ENCODE results near the gene ALG8. TPM values are rescaled to one million over a fixed set of nuclear protein-coding genes. Genes with fewer than 3 reads are reported as not detected.
"Not testable (repeated sequence)": the region's sequence is repeated elsewhere in the genome, so short reads cannot be mapped to it uniquely, and the experiment has no call there.

ALG8 gene
- total RNA-seq, 1 donor, result 38.4 TPM

- H3K4me1 ChIP-seq (ENCODE audit: insufficient read depth, low read length), result peaks cover 6% of the 10 kb centered on the region
- H3K9me3 ChIP-seq (ENCODE audit: low read depth, low read length), result no peaks in the 10 kb centered on the region
- no peaks in the 10 kb centered on the region for H4K20me1 ChIP-seq (ENCODE audit: insufficient read depth, low read length)
- H2AFZ ChIP-seq (ENCODE audit: low read length), result peak overlapping the region; percentile 56
- DNase-seq (ENCODE audit: insufficient read length, low spot score, missing footprints), result no peak
- H3K27ac ChIP-seq (ENCODE audit: low read depth, low read length), result no peak overlapping the region
- no peaks in the 10 kb centered on the region for H3K79me2 ChIP-seq (ENCODE audit: insufficient read depth, low read length)
- no peak for TF ChIP-seq CTCF (IDR thresholded peaks at IDR 0.05; ENCODE audit: extremely low read depth, low read depth, low read length)
- no peaks in the 10 kb centered on the region for H3K36me3 ChIP-seq (ENCODE audit: insufficient read depth, low read length)
- no peak overlapping the region for H3K4me2 ChIP-seq (ENCODE audit: insufficient read depth, low read length)
- no peaks in the 10 kb centered on the region for H3K27me3 ChIP-seq (ENCODE audit: insufficient read depth, low read length)
- H3K4me3 ChIP-seq (ENCODE audit: insufficient read depth, low read length), result no peak overlapping the region
These were observed 78.1 kb downstream of the ALG8 start for GRCh38 chr11:78061088-78061920.

- no peak overlapping the region for H3K4me3 ChIP-seq (ENCODE audit: insufficient read depth, low read length)
- H3K4me2 ChIP-seq (ENCODE audit: insufficient read depth, low read length), result no peak overlapping the region
- no peak overlapping the region for H3K27ac ChIP-seq (ENCODE audit: low read depth, low read length)
- H3K36me3 ChIP-seq (ENCODE audit: insufficient read depth, low read length), result no peaks in the 10 kb centered on the region
- H3K9me3 ChIP-seq (ENCODE audit: low read depth, low read length), result no peaks in the 10 kb centered on the region
- no peaks in the 10 kb centered on the region for H4K20me1 ChIP-seq (ENCODE audit: insufficient read depth, low read length)
- no peaks in the 10 kb centered on the region for H3K27me3 ChIP-seq (ENCODE audit: insufficient read depth, low read length)
- no peak for TF ChIP-seq CTCF (IDR thresholded peaks at IDR 0.05; ENCODE audit: extremely low read depth, low read depth, low read length)
- peaks cover 6% of the 10 kb centered on the region for H3K4me1 ChIP-seq (ENCODE audit: insufficient read depth, low read length)
- no peaks in the 10 kb centered on the region for H3K79me2 ChIP-seq (ENCODE audit: insufficient read depth, low read length)
- DNase-seq (ENCODE audit: insufficient read length, low spot score, missing footprints), result no peak
- no peak overlapping the region for H2AFZ ChIP-seq (ENCODE audit: low read length)
These were observed 78.9 kb downstream of the ALG8 start for GRCh38 chr11:78060533-78060932.

GRCh38 chr11:78059749-78060328 is 79.6 kb downstream of the ALG8 start:
- not testable (repeated sequence) for H4K20me1 ChIP-seq (ENCODE audit: insufficient read depth, low read length); H3K4me3 ChIP-seq (ENCODE audit: insufficient read depth, low read length); H3K27me3 ChIP-seq (ENCODE audit: insufficient read depth, low read length); H3K4me2 ChIP-seq (ENCODE audit: insufficient read depth, low read length); H3K4me1 ChIP-seq (ENCODE audit: insufficient read depth, low read length); H3K9me3 ChIP-seq (ENCODE audit: low read depth, low read length); H3K79me2 ChIP-seq (ENCODE audit: insufficient read depth, low read length); H2AFZ ChIP-seq (ENCODE audit: low read length); H3K36me3 ChIP-seq (ENCODE audit: insufficient read depth, low read length); DNase-seq (ENCODE audit: insufficient read length, low spot score, missing footprints); H3K27ac ChIP-seq (ENCODE audit: low read depth, low read length)

GRCh38 chr11:78057462-78058055 is 81.9 kb downstream of the ALG8 start:
- Histone ChIP-seq H3K4me2 (ENCODE audit: insufficient read depth, low read length) (no peak overlapping the region), H3K27ac (ENCODE audit: low read depth, low read length) (no peak overlapping the region), H2AFZ (ENCODE audit: low read length) (no peak overlapping the region), H4K20me1 (ENCODE audit: insufficient read depth, low read length) (no peaks in the 10 kb centered on the region), H3K4me3 (ENCODE audit: insufficient read depth, low read length) (no peak overlapping the region), H3K27me3 (ENCODE audit: insufficient read depth, low read length) (no peaks in the 10 kb centered on the region), H3K79me2 (ENCODE audit: insufficient read depth, low read length) (no peaks in the 10 kb centered on the region), H3K4me1 (ENCODE audit: insufficient read depth, low read length) (peaks cover 6% of the 10 kb centered on the region), H3K36me3 (ENCODE audit: insufficient read depth, low read length) (no peaks in the 10 kb centered on the region), H3K9me3 (ENCODE audit: low read depth, low read length) (no peaks in the 10 kb centered on the region)
- DNase-seq (ENCODE audit: insufficient read length, low spot score, missing footprints), result no peak
- no peak for TF ChIP-seq CTCF (IDR thresholded peaks at IDR 0.05; ENCODE audit: extremely low read depth, low read depth, low read length)
